ENCODE results near the gene DPY30.

GRCh38 chr2:32063310-32064020, 23.9 kb upstream of the DPY30 start, which contains the start of gene SPAST:
- TF ChIP-seq CTCF (IDR thresholded peaks at IDR 0.05): peak; percentile 49 to 98 (median 94)
- TF ChIP-seq POLR2A (IDR thresholded peaks at IDR 0.05): peak; percentile 81 to 94 (median 92)

All from body of pancreas (tissue), 4 donors.